Measurements from ENCODE around the gene HSD17B11.
"Not testable (repeated sequence)": the region's sequence is repeated elsewhere in the genome, so short reads cannot be mapped to it uniquely, and the experiment has no call there.

DNA sequence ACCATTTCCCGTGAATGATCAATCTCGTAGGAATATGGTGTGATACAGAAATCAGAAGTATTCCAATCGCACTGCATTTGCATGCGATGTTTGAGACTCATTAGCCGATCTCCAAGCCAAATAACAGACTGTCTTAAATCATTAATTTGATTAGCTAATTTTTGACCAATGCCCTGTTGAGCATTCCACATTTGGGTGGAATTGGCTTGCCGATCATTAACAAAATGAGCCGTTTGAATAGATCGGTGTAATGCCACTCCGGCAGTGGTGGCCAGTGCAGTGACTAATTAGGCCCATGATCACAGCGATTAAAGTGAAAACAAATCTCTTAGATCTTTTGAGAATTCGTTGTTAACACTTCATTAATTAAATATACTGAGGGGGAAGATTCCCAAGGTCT lies 96.1 kb downstream of the HSD17B11 start:
- not testable (repeated sequence) for TF ChIP-seq CTCF, POLR2A (IDR thresholded peaks at IDR 0.05)
